CD4-positive, alpha-beta T cell treated with Interleukin-4 for 4 hours (primary cell): ENCODE data around the gene RBCK1.

Experiments used
- DNase-seq: peaks from one replicate; pipeline ENCODE4 v3.0.0-alpha.2; 2020

The RBCK1 gene

DNA sequence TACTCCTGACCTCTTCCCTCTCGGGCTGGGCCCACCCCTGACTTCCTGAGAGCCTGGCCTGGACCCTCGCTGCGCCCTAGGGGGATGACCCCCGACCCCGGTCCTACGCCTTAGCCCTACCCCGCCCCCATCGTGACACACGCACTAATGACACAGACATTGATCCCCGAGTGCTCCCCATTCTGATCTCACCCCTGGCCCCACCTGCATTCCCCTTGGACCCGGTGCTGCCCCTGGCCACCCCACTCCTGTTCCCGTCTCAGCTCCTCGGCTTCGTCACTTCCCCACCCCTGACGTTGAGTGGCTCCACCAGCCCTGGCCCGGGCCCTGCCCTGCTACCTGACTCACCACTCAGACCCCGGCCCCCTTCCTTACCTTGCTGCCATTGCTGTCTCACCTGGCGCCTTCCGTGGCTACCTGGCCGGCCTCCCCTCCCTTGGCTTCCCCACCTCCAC lies 12.1 kb downstream of the RBCK1 start:
- no peak for DNase-seq

DNA sequence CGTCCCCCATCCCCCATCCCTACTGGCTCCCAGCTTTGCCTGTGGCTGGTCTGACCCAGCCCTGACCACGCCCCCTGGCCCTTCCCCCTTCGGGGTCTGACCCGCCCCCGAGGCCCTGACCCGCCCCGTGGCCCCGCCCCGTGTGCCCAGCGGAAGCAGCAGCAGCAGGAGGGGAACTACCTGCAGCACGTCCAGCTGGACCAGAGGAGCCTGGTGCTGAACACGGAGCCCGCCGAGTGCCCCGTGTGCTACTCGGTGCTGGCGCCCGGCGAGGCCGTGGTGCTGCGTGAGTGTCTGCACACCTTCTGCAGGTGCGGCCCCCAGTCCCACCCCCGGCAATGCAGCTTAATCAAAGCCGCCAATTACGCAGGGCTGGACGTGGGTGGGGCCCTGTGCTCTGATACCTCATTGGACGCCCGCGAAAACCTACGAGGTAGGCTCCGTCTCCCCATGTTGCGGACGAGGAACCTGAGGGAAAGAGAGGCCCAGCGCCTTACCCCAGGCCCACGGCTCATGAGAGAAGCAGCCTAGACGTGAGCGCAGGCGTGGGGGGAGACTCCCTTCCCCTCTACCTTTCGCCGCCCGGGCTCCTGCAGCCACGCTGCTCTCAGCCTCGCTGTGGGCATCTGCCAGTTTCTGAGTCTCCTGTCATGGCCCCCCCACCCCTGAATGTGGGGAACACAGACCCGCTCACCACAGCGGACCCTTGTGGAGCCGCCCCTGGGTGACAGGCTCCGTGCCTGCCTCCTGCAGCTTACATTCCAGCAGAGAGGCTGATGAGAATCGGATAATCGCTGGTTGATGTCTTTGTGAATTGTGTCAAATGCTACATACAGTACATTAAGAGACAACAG lies 12.8 kb downstream of the RBCK1 start:
- DNase-seq = no peak

DNA sequence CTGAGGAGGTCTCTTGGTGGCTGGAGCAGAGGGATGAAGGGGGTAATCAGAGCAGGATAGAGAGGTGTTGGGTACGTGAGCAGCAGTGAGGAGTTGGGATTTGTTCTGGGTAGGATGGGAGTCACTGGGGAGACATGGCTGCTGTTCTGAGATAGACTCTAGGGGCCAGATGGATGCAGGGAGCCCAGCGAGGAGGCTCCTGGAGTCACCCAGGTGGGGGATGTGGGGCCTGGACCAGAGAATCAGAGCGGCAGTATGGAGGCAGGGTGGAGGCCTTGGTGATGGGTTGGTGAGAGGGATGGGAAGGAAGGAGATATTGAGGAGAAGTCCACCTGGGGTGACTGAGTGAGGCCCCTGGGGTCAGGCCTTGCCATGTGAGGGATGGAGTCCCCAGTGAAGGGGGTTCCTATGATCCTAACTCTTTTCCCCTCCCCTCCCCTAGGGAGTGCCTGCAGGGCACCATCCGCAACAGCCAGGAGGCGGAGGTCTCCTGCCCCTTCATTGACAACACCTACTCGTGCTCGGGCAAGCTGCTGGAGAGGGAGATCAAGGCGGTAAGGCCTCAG lies 13.7 kb downstream of the RBCK1 start:
- DNase-seq = no peak

DNA sequence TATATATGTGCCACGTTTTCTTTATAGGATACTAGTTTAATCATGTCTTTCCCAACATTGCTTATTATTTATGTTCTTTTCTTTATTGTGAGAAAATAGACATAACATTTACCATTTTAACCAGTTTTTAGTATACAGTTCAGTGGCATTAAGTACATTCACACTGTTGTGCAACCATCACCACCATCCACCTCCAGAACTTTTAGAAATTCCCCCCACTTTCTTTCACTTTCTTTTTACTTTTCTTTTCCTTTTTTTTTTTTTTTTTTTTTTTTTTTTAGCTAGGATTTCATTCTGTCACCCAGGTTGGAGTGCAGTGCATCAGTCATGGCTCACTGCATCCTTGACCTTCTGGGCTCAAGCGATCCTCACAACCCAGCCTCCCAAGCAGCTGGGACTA lies 18.5 kb downstream of the RBCK1 start:
- DNase-seq = no peak

DNA sequence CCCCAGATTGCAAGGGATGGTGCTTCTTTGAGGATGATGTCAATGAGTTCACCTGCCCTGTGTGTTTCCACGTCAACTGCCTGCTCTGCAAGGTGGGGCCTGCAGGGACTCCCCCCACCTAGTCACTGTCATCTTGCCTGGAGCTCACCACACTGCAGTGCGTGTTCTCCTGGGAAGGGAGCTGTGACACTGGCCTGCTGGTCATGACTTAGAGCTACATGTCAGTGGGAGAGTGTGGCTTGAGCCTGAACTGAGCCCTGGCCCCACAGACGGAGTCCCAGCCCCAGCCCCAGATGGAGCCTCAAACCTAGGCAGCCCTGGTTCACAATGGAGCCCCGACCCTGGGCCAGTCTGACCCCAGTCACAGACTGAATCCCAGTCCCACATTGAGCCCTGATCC lies 19.3 kb downstream of the RBCK1 start:
- DNase-seq = no peak

DNA sequence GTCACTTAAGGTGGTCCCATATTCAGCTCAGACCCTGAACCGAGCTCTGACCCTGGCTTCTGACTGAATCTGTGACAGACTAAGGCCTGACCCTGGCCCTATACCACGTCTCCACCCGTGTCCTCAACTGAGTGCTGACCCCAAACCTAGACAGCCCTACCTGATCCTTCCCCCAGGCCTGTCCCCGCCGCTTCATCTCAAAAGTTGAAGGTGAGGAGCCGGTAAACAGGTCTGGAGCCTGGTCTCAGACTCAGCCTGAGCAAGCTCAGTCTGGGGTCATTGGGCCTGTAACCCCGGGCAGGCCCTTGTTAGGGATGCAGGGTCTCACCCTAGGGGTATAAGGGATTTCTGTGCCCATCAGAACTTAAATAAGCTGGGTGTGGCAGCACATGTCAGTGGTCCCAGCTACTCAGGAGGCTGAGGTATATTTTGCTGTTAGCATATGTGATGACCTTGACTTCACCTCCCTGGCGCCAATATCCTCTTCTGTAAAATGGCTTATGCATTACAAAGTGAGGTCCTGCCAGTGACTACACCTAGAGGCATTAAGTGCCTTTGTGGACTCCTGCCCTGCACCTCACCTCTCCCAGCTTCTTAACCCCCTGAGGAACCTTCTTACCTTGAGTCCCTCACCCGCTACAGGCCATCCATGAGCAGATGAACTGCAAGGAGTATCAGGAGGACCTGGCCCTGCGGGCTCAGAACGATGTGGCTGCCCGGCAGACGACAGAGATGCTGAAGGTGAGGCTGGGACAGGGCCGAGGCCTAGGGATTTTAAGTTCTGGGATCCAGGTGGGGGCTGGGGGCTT lies 20.0 kb downstream of the RBCK1 start:
- DNase-seq = no peak

DNA sequence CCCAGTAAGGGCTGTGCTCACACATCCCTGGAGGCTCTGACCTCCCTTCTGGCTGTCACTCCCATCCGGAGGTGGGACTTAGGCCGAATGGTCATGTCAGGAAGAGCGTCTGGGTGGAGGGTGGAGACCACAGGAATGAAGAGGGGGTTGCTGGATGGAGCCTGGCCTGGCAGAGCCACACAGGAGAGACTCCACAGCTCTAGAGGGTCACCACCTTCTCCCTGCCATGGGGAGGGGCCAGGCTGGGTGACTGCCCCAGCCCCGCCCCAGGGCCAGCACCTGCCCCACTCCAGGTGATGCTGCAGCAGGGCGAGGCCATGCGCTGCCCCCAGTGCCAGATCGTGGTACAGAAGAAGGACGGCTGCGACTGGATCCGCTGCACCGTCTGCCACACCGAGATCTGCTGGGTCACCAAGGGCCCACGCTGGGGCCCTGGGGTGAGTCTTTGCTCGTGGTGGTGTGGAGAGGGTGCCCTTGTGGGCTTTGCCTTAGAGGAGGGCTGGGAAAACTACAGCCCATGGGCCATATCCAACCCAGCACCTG lies 20.6 kb downstream of the RBCK1 start:
- DNase-seq = no peak

DNA sequence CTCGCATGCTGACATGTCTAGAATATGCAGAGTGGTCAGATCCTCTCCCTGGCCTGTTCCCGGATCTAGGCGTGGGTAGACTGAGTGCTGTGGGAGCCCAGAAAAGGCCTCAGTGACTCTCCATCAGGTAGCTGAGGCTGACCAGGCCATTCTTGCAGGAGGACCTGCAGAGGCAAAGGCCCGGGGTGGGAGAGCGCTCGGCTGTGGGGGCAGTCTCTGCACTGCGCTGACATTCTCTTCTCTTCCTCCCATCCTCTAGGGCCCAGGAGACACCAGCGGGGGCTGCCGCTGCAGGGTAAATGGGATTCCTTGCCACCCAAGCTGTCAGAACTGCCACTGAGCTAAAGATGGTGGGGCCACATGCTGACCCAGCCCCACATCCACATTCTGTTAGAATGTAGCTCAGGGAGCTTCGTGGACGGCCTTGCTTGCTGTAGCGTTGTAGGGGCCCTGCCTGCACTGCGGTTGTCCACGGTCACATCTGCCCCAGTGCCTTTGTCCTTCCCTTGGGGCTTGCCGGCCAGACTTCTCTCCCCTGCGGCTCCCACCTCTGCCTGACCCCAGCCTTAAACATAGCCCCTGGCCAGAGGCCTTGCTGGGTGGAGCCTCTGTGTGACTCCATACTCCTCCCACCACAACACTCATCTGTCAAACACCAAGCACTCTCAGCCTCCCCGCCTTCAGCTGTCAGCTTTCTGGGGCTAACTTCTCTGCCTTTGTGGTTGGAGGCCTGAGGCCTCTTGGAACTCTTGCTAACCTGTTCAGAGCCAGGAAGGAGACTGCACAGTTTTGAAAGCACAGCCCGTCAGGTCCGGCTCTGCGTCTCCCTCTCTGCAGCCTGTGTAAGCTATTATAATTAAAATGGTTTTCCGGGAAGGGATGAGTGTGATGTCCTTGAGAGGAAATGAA lies 22.2 kb downstream of the RBCK1 start:
- DNase-seq = no peak

DNA sequence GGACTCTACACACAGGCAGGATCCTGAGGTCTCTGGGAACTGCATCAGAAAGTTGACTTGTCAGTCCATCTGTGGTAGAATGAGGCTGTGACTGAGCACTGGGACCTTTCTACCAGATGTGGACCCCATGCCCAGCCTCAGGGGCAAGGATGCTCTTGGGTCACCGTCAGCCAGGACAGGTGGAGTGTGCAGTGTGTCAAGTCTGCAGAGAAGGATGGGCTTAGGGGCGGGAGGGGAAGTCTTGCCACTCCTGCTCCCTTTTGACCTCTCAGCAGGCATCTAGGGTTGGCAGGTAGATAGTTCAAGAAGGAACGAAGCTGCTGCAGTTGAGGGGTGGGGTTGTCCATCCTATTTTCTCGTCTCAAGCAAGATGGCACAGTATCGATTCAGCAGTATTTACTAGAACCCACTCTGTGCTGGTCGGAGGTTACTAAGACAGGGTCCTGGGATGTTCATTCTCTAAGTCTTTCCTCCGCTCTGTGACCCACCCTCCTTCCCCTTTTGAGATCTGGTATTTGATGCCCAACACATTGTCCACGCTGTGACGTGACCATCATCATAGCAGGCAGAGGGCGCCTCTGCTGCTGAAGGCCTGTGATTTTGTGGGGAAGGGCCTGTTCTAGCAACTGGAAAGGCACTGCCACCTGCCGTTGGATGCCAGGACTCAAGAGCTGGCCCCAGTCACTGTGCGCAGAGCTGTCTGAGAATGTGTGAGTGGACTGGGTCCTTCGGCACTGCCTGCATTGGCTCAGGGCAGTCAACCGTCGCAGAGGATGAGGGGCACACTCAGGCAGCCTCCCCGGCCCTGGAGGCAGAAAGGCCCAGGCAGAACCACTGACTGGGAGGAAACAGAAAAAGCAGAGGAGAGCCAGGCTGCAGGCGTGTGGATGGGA lies 23.2 kb downstream of the RBCK1 start:
- peak; percentile 17 for DNase-seq

DNA sequence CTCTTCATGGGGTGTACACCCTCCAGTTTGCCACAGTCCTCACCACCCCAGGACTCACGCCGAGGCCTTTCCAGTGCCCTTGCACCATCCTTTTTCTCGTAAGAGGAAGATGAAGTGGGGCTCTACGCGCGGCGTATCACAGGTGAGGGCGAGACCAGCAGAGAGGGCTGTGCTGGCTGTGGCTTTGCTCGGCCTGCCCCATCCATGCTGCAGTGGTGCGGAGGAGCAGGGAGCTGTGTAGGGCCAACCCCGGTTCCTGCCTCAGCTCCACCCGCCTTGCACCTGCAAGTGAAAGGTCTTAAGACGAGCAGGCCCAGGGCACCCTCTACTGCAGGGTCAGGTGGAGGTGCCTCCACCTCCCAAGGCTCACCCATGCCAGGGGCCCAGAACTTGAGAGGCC lies 24.1 kb downstream of the RBCK1 start:
- no peak for DNase-seq

DNA sequence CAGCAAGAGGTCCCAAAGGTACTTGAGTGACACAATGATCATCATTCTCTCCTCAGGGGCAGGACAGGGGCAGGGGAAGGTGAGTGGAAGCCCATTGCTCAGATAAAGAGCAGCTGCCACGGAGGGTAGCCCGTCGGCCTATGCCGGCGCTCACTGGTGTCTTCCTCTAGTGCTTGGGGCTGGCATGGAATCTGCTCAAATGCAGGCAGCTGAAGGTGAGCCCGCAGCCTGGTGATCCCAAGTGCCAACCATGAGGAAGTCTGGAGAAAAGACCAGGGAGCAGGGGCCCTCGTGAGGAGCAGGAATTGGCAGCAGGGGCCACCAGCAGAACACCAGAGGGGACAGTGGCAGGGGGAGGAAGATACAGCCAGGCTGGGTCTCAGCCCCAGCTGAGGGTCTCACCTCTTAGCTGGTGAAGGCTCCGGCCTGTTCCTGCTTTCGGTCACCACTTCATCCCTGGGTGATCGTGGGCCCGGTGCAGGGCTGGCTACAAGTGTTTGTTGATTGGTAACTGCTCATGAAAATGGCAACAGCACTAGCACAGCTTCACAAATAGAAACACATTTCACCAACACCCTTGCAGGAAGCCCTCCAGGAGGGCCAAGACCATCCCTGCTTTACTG lies 24.7 kb downstream of the RBCK1 start:
- DNase-seq = no peak

DNA sequence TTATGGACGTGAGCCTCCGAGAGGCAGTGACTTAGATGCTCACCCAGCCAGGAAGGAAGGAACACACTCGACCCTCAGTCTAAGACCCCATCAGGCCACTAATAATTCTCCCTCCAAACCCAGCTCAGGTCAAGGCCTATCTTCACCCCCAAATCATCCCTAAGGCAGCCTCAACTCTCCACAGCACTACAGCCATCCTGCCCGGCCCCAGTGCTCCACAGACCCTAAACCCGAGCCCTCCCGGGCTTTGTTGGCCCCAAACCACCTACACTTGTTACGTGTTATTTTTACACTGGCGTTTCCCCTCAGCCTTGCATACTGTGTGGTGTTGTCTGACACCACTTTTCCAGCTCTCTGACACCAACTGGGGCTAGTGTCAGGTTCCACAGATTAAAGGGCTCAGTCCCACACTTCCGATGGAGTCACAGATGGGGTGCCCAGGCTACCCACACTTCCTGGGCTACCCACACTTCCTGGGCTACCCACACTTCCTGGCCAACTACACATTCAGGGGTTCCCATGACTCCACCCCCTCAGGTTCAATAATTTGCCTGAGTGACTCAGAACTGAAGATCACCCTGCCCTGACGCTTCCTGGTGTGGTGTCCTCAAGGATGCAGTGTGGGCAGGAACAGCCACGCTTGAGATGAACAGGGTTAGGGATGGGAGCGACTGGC lies 25.3 kb downstream of the RBCK1 start:
- peak; percentile 75 for DNase-seq

DNA sequence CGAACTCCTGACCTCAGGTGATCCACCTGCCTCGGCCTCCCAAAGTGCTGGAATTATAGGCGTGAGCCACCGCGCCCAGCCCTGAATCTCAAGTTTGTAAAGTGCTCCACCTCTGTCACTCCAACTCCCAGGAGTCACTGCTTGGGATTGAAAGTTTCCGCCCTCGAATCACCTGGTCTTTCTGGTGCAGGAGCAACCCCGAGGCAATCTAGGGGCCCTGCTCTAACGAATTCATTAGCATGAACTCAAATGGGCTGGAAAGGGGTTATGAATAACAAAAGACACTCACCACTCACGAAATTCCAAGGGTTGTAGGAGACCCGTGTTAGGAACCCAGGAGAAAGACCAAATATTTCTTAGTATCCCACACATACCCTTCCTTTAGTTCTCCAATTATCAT lies 26.1 kb downstream of the RBCK1 start:
- no peak for DNase-seq

DNA sequence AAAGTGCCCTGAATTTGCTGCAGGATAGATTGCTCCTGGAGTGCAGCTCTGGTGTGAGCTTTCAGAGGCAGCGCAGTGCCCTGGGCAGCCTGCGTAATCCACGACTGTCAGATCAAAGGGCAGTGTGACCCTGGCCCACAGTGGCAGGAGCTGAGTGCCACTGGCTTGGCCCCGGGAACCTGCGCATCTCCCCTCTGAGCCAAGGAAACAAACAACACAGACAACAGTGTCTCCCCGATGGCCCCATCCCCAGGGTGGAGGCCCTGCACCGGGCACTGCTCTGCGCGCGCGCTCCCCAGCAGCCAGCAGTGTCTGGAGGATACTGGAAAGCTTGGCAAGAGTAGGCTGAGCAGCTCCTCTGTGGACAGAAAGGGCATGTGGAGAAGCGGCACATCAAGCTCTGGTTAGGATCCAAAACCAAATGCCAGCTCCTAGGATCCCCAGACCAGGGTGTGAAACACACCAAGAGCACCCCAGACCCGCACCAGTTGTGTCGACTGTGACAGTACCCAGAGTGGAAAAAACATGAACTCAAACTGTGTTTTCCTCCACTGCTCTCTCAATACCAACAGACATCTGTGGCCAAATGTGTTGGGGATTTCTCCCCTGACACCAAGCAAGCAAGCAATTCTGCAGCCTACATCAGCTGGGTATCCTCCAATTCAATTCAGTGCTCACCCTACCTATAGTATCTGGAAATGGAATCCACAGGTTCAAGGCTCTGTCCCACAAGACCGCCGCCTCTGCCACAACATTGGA lies 26.7 kb downstream of the RBCK1 start:
- DNase-seq = no peak

DNA sequence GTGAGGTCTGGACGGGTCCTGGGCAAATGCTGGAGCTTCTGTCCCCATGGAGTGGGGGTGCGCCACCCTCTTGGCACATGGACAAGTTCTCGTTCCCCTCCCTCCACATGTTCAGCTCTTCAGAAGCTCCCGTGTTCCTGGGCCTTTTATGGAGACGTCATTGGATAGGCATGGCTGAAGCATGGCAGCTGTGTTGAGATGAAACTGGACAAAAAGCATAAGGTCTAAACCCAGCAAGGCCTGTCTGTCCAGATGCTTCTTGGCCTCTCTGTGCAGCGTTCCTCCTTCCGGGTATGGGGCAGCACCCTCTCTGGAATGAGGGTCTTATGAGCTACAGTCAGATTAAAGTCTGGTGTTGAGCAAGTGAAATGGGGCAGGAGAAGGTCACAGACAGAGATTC lies 27.5 kb downstream of the RBCK1 start:
- no peak for DNase-seq

DNA sequence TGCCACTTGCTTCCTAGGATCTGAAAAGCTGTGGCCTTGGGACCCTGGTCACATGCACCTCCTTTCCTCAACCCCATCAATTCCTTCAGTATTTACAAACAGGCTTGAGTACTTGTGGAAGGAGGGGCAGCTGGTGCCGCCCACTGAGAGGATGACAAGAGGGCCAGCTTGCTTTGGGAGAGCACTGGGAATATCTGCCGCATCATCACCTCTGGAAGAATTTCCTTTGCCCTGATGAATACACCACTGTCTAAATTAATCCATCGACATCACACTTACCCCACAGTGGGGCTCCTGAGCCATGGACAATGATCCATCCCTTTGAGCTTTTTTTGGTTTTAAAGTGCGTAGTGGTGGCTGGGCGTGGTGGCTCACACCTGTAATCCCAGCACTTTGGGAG lies 28.4 kb downstream of the RBCK1 start:
- no peak for DNase-seq

DNA sequence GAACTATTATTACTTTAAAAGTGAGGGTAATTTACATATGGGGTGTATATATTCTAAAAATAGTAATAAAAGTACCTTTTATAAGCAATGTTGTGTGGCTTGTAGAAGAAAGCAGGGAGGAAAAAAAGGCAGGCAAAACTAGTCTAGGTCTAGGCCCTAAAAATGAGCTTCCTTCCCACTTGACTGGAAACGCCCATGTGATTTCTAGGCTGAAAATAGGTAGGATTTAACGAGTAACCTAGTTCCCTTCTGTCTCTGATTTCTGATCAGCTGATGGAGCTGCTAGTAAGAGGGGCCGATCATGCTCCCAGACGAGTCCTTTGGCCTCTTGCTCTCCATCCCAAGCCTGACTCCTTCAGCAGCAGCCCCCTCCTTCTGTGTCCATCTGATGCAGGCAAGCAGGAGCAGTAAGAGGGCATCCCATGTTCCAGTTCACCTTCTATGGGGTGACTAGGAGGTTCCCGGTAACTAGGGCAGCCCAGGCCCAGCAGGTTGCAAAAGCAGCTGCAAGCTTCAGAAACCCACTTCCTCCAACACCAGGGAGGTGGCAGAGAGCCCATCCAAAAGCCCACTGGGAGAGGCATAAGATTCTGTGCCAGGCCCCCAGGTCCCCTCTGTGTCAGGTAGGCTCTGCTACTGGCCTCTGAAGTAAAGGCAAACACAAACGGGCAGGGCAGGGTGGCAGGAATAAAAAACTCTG lies 29.8 kb downstream of the RBCK1 start:
- DNase-seq = no peak

DNA sequence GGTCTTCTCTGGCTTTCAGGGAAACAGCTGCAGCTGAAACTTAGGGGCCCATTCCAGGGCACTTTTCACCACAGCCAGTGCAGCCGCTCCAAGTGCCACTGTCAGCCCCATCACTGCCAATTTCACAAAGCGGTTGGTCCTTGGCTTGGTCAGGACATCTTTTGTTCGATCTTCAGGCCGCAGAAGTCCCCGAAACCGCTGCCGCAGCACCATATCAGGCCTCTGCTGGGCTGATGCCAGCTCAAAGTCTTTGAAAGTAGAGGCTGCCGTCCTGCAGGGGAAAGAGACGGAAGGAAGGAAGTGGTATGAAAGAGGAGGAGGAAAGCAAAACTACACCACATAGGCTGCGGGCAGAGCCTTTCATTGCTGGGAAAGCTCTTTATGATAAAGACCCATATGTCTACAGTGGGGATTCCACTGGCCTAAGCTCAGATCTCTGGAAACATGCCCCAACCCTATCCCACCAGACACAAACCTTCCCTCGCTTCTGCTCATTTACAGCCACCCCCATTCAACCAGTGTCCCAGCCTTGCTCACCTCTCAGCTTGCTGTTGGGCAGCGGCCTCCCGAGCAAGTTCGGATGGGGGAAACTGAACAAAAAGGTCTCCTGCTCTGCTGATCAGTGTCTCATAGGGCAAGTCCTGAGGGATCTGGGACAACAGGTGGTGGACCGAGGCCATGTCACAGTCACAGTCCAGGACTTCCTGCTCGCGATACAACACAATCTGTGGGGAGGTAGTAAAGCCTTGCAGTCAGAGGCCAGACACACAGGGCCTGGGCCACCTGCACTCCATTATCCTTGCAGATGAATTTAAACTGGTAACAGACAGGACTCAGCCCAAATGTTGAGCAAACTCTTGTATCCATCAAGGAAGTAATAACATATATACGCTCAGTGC lies 30.7 kb downstream of the RBCK1 start:
- DNase-seq = peak; percentile 67
